ENCODE results near the gene SAPCD2.

DNA sequence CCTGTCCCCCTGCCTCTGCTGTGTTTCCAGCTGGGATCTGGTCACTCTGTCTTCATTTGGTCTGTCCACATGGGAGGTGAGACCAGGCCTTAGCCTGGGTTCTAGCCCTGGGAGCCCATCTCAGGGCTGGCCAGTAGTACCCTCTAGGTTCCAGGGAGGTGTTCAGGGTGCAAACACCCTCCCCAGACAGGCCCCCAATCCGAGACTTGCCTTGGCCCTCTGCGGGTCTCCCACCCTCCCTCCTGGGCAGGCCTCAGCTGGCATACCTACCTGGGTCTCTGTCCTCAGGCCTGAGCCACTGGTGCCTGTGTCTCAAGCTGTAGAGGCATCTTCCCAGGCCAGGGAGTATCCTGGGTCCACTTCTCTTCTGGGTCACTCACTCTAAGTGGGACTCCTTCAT, 925 bp upstream of the SAPCD2 start:
- no peak for TF ChIP-seq GATA3 (IDR thresholded peaks at IDR 0.05; ENCODE audit: low read depth, low read length)
- no peak for TF ChIP-seq GATA2 (IDR thresholded peaks at IDR 0.05; ENCODE audit: low read depth, low read length)
